Uterus (tissue), 2 donors: ENCODE measurements around the gene RMRP.

Experiments used
- POLR2A ChIP-seq, 2 donors: fragments of 450-650 bp; IDR thresholded peaks; one replicate each; pipeline ENCODE4 v1.6.1; 2016; ENCODE audit warnings: antibody characterized with exemption in 2 of 2, mild to moderate bottlenecking in 1 of 2, moderate library complexity in 1 of 2
- TF ChIP-seq, protein P1 (sequence below), 4 experiments: fragments of 200-600 bp in 2 of 4; fragments of 450-650 bp in 2 of 4; sonication (generic) in 2 of 4; IDR thresholded peaks; one replicate each; pipeline ENCODE4 v1.5.1; 2016 to 2019; ENCODE audit warnings: antibody characterized with exemption in 4 of 4, mild to moderate bottlenecking in 2 of 4, moderate library complexity in 1 of 4

DNA sequence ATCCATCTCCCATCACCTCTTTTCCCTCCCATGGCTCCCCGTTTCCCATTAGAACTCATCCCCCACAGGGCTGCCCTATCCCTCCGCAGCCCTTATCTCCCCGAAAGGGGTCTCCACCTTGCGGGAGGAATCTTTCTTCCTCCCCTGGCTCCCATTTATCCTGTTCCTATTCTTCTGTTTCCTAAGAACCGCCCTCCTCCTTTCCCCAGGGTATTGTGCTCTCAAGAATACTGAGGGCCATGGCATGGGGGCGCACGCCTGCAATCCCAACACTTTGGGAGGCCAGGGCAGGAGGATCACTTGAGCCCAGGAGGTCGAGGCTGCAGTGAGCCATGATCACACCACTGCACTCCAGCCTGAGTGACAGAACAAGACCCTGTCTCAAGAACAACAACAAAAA lies 40.3 kb downstream of the RMRP start:
- TF ChIP-seq, protein P1, sequence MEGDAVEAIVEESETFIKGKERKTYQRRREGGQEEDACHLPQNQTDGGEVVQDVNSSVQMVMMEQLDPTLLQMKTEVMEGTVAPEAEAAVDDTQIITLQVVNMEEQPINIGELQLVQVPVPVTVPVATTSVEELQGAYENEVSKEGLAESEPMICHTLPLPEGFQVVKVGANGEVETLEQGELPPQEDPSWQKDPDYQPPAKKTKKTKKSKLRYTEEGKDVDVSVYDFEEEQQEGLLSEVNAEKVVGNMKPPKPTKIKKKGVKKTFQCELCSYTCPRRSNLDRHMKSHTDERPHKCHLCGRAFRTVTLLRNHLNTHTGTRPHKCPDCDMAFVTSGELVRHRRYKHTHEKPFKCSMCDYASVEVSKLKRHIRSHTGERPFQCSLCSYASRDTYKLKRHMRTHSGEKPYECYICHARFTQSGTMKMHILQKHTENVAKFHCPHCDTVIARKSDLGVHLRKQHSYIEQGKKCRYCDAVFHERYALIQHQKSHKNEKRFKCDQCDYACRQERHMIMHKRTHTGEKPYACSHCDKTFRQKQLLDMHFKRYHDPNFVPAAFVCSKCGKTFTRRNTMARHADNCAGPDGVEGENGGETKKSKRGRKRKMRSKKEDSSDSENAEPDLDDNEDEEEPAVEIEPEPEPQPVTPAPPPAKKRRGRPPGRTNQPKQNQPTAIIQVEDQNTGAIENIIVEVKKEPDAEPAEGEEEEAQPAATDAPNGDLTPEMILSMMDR (IDR thresholded peaks at IDR 0.05) = no peak
- no peak for TF ChIP-seq POLR2A (IDR thresholded peaks at IDR 0.05)
